Measurements from ENCODE around the gene CLMP.

The CLMP gene, protein sequence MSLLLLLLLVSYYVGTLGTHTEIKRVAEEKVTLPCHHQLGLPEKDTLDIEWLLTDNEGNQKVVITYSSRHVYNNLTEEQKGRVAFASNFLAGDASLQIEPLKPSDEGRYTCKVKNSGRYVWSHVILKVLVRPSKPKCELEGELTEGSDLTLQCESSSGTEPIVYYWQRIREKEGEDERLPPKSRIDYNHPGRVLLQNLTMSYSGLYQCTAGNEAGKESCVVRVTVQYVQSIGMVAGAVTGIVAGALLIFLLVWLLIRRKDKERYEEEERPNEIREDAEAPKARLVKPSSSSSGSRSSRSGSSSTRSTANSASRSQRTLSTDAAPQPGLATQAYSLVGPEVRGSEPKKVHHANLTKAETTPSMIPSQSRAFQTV

DNA sequence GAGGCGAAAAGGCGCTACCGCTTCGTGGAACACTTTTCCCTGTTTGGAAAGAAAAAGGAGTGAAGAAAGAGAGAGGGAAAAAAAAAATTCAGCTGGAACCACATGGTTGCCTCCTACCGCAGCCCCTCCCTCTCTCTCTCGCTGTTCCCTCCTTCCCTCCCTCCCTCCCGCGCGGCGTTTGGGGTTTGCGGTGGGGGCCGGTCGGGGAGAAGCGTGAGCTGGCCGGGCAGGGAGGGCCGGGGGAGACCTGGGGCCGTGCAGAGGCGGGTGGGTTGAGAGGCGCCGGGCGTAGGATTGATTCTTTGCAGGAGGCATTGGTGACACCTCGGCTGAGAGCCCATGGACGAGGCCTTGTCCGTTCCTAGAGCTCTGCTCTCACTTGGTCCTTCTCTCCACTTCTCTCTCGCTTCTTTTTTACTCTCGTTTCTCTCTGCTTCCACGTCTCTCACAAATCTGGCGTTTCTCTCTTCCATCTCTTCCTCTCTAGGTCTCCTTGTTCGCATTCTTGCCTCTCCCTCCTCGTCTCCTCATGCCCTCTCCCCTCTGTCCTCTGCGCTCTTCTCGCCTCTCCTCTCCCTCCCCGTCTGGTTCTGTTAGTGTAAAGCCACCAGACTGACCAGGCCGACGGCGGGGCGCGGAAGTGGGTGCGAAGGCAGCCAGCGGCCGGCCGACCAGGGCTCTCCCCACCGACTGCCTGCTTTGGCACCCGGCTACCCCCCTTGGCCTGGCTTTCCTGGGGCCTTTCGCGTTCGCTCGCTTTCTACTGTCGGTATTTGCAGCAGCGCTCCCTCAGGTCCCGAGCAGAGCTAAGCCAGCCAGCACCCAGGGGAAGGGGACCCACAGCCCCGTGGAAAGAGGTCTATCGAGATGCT is at the start of gene CLMP:
TSS of gene CLMP (minus strand) at position 61 of the 872 bp plus-strand sequence. CDS start 308 bp downstream, outside the sequence.
- DNase-seq: no peak

DNA sequence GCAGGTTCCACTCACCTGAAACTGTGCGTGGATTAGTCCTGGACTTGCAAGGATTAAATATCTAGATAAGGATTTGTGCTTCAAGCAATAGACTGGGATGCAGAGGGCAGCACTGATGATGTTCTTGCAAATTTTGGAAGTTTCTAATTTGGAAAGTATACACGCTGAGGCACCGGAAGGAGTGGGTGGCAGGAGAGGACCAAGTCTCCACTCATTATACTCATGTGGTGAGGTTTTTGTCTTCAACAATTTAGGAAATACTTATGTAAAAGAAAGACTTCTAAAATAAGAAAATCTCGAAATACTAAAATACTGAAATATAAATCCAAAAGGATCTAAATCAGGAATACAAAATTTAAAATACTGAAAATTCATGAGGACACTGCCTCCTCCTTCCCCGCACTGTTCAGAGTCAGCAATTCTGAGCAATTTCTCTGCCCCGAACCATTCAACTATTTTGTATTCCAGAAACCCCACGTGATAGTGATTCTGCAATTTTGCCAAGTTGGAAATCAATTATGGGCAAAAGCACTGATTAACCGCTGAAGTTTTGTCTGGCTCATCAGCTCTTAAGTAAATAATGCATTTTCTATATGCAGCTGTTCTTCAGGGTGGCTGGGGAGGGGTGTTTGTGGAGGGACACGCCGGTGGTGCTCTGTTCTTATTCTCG is 47.0 kb upstream of the CLMP start:
- no peak for DNase-seq

DNA sequence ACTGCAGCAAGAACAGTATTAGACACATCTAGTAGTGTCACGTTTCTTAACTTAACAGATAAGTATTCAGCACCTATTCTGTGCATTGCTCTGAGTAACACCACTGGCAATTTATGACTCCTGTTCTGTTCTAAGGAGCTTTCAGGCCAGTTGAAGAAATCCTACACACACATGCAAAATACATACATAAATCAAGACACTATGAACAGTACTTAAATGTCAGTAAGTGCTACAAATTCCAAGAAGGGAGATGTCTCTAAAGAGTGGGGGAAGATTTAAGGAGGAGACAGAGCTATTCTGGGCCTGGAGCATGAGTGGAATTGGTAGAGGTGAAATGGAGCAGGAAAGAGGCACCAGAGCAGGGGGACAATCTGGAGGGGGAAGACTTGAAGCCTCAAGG is 46.2 kb upstream of the CLMP start:
- DNase-seq: no peak

DNA sequence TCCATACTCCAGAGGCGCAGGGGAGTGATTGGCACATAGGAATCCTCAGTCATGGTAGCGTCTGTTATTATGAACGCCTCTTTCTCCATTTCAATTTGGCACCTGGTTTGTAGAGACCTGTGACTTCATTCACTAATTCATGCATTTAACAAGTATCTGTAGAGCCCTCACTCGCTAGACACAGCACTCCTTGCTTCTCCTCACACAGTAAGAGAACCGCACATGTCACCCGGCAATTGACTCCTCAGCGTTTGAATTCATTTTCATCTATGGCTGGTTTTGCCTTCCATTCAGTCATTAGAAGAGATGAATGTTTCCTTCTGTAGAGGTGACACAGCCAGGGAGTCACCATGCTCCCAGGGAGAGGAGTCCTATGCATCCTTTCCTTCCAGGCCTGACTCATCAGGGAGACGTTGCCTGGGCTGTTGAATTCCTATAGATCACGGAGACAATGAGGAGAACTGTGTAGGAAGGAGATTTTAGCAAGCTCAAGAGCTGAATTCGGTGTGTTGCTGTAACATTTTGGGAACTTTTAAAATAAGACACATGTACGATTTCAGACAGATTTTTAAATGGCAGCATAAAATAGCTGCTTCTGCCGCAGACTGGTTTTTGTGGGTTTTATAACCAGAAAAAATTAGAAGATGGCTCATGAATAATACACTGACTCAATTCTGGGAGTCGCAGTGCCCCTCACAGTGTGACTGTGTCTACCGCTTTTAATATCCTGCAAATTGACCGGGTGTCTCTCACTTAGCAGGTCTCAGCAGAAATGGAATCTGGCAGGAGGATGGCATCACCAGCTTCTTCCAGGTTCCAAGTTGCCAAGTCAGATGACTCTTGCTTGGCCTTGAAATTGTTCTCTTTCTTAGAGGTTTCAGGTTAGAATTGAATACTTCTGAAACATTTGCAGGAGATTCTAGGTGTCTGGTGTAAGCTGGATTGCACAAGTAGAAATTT is 44.4 kb upstream of the CLMP start:
- no peak for DNase-seq

DNA sequence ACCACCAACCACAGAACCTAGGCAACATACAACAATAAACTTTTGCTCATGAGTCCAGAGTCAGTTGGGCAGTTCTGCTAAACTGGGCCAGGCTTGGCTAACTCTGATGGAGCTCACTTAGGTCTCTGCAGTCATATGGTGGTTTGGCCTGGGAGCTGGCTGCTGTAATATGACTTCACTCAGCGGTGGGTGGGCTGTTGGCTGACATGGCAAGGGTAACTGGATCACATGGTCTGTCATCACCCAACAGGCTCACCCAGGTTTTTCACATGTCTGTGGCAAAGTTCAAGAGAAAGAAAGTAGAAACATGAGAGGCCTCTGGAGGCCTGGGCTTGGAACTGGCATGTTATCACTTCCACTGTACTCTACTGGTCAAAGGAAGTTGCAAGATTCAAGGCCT is 43.2 kb upstream of the CLMP start:
- DNase-seq: no peak

DNA sequence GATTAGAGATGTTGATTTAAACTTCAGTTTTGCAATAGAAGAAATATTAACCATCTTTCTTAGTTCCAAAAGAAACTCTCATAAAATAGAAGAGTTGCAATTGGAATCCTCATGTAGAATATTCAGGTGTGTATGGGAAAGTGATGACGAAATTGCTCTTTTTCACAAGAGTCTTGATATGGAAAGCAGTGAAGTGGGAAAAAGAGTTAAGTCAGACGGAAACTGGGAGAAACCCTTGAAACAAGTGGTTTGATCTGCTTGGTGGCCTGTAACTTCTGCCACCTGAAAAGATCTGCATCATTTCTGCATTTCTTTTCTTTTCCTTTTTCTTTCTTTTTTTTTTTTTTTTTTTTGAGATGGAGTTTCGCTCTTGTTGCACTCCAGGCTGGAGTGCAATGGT is 41.8 kb upstream of the CLMP start:
- no peak for DNase-seq

DNA sequence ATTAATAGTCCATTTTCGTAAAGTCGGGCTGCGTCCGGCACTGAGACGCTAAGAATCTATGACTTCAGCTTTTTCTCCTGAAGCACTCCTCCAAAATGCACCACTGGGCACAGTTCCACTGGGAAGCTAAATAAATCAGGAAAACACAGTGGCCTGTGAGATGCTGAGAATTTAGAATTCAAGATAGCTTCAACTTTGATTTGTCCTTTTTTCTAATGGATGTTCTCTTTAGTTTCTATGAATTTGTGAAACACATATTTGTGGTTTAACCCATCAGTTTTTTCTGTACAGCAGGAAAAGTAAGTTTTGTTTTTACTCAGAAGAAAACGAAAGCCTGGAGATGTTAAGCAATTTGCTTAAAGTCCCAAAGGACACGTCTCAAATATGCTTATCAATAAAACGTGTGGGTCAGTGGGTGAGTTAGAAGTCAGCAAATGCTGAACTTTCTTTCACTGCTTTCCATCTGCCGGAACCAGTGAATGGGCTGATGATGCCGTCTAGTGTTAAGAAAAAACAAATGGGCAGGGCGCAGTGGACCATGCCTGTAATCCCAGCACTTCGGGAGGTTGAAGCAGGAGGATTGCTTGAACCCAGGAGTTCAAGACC is 40.7 kb upstream of the CLMP start:
- no peak for DNase-seq

DNA sequence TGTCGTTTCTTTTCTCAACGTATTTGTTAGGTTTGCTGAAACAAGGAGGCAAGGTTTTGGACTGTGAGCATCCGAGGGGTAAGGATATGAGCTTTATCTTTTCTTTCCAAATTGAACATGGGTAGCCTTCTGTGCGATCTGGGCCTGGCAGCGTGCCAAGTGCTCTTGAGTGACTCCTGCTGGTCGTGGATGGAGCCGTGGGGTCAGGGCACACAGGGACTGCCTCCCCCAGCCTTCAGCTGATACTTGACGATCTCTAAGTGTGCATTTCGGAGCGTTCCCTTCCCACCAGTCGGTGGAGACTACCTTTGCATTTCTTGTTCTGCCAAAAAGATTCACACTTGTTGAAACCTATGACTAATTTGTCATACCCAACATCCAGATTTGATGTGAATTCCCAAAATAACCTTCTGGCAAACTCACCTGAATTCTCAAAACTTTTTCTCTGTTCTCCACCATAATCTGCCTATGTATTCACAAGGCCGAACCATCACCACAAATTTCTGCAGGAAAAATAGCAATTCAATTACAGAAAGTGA is 40.1 kb upstream of the CLMP start:
- peak; percentile 48 for DNase-seq

DNA sequence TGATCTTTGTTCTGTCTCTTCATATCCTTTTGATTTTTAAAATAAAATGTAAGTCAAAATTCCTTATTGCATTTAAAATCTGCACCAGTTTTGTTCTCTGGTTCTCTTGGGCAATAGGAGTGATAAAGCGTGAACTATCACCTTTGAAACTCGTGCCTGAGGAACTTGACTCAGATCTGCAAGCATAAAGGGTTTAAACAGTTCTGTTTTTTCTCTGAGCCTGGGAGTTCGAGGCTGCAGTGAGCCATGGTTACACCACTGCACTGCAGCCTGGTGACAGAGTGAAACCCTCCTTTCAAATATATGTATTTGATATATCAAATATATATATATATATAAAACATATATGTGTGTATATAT is 38.9 kb upstream of the CLMP start:
- no peak for DNase-seq

DNA sequence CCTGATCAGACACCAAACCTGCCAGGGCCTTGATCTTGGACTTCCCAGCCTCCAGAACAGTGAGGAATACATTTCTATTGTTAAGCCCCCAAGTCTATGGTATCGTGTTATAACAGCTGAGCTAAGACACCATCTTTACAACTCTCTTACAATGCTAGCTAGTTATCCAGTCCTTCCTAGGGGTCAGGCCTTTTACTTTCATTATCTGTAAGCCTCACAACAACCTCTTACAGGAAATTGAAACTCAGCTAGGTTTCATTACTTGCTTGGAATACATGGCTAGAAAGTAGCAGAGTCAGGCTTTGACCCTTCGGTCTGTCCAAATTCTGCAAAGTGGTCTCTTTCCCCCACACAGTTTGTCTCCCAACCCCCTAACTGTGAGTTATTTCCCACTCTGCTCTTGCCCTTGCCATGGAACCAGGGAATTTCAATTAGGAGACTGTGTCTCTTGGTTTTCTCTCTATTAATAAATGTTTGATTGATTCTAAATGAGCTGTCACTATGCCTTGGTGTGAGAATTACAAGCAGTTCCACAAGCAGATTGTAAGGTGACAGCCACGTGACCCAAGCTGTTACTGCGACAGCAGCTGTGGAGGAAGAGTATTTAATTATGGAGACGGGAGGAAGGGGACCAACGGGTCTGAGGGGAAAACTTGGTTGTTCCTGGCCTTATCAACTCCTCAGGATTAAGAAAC is 38.4 kb upstream of the CLMP start:
- DNase-seq: peak; percentile 13

DNA sequence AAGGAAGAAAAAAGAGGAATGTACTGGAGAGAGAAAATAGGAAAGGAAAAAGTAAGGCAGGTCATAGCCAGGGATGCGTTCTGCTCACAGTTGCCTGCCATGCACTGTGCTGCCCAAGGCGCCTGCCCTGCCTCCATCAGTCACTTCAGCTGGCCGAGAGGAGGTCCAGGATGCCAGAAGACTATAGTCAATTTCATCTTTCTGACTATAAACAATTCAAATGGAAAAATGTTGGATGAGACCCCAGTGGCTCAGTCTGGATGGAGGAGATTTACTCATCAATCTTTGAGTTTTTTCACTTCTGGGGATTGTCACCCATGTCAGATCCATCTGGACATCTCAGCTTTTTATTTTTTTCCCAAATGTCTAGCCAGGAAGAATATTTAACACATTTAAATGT is 36.7 kb upstream of the CLMP start:
- no peak for DNase-seq

DNA sequence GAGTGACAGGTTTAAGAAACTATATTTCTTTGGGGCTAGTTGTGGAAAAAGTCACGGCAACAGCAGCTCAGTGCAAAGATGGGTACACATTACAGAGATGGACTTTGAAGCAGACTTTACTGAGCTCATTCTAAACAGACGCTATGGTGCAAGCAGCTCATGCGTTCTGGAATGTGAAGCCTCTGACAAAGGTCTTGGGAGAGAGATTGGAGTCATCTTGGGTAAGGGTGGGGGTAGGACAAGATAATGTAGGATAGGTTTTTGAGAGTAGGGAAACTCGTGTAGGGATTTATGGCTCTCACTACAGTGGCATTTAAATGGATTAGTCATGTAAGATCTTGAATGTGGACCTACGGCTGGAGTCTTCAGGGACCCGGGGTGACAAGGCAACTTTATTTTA is 36.2 kb upstream of the CLMP start:
- DNase-seq: no peak

DNA sequence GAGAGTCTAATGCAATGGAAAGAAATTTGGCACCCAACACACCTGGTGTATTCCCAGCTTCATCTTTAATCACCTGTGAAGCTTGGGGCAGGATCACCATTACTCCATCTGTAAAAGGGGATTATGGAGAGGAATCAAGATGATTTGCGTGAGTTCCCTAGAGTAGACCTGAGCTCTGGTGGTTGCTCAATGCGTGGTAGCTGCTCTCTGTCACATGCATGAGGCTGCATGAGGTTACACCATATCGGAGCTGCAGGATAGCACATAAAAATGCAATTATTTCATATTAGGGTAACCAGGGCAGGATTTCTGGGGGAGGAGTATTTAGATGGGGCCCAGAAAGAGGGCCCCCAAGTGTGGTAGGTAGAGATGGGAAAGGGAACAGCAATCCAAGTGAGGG is 35.3 kb upstream of the CLMP start:
- DNase-seq: no peak

DNA sequence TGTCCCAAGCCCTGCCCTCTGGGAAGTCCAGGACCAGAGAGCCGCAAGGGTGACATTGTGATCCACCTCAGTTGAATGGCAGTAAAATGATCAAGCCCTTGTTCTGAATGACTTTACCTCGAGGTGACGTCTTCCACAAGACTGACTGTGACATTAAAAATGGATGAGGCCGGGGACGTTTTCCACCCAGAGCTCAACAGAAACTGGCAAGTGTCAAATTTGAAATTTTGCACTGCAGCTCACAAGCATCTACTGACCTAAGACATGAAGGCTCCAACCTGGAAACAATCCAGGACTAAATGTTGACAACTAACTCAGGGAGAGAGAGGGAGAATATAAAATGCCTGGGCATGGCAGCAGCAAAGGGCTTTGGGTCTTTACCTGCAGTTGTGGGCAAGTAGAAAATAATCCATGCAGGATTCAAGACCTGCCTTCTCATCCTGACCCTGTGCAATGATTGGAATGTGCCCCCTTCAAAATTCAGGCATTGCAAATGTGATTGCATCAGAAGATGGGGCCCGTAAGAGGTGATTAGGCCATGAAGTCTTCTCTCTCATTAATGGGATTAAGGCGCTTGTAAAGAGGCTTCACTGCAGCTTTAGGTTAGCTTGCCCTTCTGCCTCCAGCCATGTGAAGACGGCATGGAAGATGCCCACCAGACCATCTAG is 33.6 kb upstream of the CLMP start:
- no peak for DNase-seq

DNA sequence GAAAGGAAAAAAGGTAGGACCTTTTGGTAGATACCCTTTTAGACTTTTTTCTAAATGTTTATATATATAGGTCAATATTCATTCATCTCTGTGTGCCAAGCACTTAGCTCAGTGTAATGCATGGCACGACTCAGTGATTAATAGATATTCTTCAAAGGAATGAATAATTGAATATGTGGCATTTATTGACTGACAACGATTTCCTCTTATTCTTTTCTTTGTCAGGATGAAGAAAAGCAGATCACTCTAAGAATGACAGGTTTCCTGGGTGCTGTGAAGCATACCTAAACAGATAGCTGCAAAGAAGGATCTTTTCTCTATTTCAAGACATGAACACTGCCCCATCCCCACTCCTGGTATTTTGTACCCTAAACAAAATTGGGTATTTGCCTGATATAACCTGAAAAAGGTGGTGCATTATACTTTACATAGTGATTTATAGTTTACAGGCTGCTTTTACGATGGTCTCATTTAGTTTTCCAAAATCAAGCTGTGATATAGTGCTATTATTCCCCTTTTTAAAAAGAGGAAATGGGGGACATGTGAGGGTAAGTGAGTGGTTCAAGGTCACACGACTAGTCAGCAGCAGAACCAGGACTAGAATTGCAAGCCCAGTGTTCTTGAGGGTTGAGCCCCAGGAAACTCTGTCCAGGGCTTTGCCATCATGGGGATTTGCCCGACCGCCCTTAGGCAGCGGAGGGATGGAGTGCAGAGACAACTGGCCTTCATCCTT is 32.9 kb upstream of the CLMP start:
- DNase-seq: no peak

DNA sequence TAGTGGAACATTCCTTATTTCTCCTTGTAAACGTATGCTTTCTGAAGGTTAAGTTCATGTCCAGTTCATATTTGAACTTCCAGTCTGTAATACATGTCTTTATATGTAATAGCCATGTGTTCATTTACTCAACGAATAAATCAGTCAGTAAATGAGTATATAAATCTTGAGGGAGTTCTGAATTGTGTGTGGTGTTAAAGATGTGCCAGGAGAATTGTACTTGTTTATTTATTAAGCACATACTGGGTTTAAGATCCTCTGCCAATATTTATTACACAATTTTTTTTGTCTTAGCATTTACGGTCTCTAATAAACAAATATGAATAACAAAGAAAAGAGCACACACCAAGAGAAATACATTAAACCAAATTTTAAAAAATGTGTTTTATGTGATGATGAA is 26.5 kb upstream of the CLMP start:
- no peak for DNase-seq

DNA sequence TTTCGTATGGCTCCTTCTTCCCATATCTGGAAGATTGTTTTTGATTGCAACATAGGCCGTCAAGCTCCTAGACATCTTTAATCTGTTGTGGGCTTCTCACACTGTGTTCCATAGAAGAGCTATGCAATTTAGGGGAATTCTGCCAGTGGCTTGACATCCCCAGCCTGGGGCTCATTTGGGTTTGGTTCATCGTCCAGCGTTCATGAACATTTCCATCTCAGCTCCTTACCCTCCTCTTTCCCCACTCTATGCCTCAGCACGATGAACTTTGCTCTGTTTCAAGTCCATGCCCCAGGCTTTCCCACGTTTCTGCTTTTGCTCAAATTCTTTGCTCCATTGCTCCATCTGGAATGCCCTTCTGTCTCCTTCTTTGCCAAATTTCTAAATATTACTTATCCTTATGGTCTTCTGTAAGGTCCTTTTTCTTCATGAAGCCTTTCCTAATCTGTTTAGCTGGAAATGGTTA is 26.1 kb upstream of the CLMP start:
- no peak for DNase-seq

DNA sequence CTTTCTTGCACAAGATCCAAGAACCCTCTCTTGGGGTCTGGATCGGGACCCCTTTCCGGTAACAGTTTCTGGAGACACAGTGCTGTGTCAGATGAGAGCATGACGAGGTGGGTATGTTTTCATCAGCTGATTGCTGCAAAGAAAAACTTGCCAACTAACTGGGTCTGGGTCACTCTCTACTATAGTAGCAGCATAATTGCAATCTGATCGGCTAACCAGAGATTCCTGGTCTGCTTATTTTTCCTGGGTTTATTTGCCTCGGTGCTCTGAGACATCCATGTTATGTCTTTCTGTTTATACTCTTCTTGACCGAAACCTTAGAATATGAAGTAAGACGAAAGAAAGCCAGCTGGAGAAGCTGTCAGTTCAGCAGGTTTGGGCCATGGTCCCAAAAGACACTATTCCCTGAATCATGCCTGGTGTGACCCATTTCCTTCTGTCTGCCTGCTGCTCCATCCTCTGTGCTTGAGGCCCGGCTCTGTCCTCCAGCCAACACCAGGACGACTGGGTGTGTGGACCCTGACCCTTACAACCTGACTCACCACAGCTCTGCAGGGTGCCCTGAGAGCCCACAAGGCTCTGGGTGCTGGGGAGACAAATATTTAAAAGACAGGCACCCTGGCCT is 24.1 kb upstream of the CLMP start:
- DNase-seq: no peak

DNA sequence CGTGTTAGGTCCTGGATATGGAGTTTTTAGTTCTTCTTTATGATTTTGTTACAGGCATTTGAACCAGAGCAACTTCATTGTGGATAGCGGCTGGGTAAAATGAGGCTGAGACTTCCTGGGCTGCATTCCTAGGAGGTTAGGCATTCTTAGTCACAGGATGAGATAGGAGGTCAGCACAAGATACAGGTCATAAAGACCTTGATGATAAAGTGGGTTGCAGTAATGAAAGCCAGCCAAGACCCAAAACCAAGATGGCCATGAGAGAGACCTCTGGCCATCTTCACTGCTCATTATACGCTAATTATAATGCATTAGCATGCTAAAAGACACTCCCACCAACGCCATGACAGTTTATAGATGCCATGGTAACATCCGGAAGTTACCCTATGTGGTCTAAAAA is 23.4 kb upstream of the CLMP start:
- DNase-seq: no peak

Data from CD4-positive, alpha-beta T cell treated with Interleukin-10 for 1 hour (primary cell).